Measurements from ENCODE around the gene IGSF21.

DNA sequence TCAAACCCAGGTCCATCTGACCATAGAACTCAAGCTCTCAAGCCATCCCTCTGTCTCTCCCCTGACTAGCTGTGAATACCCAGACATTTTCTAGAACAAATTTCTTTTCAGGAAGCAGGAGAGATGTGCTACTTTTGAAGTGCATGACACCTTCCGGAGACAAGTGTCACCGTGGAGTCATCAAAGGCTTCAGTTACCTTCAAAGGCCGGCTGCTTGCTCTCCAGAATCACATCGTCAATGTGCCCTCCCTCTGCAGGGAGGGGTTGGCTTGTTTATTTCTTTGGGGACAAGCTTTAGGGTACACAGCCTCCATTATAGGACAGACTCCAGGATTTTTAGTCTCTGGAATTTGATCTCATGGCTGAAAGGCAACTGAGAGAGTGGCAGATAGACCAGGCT is 37.7 kb upstream of the IGSF21 start:
- TF ChIP-seq, protein P1, sequence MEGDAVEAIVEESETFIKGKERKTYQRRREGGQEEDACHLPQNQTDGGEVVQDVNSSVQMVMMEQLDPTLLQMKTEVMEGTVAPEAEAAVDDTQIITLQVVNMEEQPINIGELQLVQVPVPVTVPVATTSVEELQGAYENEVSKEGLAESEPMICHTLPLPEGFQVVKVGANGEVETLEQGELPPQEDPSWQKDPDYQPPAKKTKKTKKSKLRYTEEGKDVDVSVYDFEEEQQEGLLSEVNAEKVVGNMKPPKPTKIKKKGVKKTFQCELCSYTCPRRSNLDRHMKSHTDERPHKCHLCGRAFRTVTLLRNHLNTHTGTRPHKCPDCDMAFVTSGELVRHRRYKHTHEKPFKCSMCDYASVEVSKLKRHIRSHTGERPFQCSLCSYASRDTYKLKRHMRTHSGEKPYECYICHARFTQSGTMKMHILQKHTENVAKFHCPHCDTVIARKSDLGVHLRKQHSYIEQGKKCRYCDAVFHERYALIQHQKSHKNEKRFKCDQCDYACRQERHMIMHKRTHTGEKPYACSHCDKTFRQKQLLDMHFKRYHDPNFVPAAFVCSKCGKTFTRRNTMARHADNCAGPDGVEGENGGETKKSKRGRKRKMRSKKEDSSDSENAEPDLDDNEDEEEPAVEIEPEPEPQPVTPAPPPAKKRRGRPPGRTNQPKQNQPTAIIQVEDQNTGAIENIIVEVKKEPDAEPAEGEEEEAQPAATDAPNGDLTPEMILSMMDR (IDR thresholded peaks at IDR 0.05): no peak
- TF ChIP-seq POLR2AphosphoS5 (IDR thresholded peaks at IDR 0.05; ENCODE audit: insufficient read depth in 1 of 2, low read depth in 1 of 2) (no peak), POLR2A (IDR thresholded peaks at IDR 0.05) (no peak)

Data from vagina (tissue), 2 donors.